HepG2 (cell line): Measurements from ENCODE around the gene ZNF638. TPM values are rescaled to one million over a fixed set of nuclear protein-coding genes. Genes with fewer than 3 reads are reported as not detected.
A peak's percentile ranks its signal among the peaks of the same experiment; 100 is the strongest.

Experiments used
- AGO1 ChIP-seq: fragments of 200-400 bp; formaldehyde crosslinking; IDR thresholded peaks from 2 replicates; pipeline ENCODE4 v1.6.1; 2017; ENCODE audit warnings: mild to moderate bottlenecking, low read depth, low read length, moderate library complexity; ENCODE audit not compliant: poor library complexity, severe bottlenecking
- CHD2 ChIP-seq: IDR thresholded peaks from 2 replicates; pipeline ENCODE4 v1.6.1; 2011; ENCODE audit warnings: low read depth, low read length, improper control_type of control experiment
- FOXA1 ChIP-seq, 2 experiments: fragments of 450-650 bp in 1 of 2; sonication (generic) in 1 of 2; formaldehyde crosslinking in 1 of 2; IDR thresholded peaks; 2 replicates each; pipeline versions ENCODE4 v1.4.0 to v1.6.1; 2016 to 2020; ENCODE audit warnings: missing genetic modification reagents in 1 of 2
- HNRNPK ChIP-seq: fragments of 200-400 bp; formaldehyde crosslinking; IDR thresholded peaks from 2 replicates; pipeline ENCODE4 v1.6.1; 2018; ENCODE audit warnings: low read length, low read depth, moderate library complexity, mild to moderate bottlenecking; ENCODE audit not compliant: poor library complexity, severe bottlenecking
- JUND ChIP-seq: sonication (generic); formaldehyde crosslinking; IDR thresholded peaks from 2 replicates; pipeline ENCODE4 v1.8.0; 2022; ENCODE audit warnings: mild to moderate bottlenecking, missing genetic modification reagents
- MIER2 ChIP-seq: IDR thresholded peaks from 2 replicates; pipeline ENCODE4 v1.6.1; 2016; ENCODE audit warnings: missing biosample characterization, missing genetic modification reagents
- MYC ChIP-seq: sonication (generic); formaldehyde crosslinking; IDR thresholded peaks from 2 replicates; pipeline ENCODE4 v1.9.0; 2021; ENCODE audit warnings: missing genetic modification reagents, borderline replicate concordance
- NFIC ChIP-seq: IDR thresholded peaks from 2 replicates; pipeline ENCODE4 v1.6.1; 2012; ENCODE audit warnings: mild to moderate bottlenecking, low read length, inconsistent platforms
- NRL ChIP-seq: sonication (generic); formaldehyde crosslinking; IDR thresholded peaks from 2 replicates; pipeline ENCODE4 v1.5.0; 2020; ENCODE audit warnings: missing genetic modification reagents, mild to moderate bottlenecking, moderate library complexity, borderline replicate concordance
- RAD21 ChIP-seq: fragments of 450-650 bp; formaldehyde crosslinking; IDR thresholded peaks from 2 replicates; pipeline ENCODE4 v1.5.0; 2020; ENCODE audit warnings: mild to moderate bottlenecking
- STAT6 ChIP-seq: sonication (generic); formaldehyde crosslinking; IDR thresholded peaks from 2 replicates; pipeline ENCODE4 v1.4.0; 2020; ENCODE audit warnings: missing genetic modification reagents, mild to moderate bottlenecking, borderline replicate concordance
- ZBTB44 ChIP-seq: sonication (generic); formaldehyde crosslinking; IDR thresholded peaks from 2 replicates; pipeline ENCODE4 v1.4.0; 2020; ENCODE audit warnings: missing genetic modification reagents
- ZEB1 ChIP-seq: IDR thresholded peaks from 2 replicates; pipeline ENCODE4 v1.6.1; 2012; ENCODE audit warnings: mild to moderate bottlenecking, low read depth, inconsistent platforms; ENCODE audit not compliant: insufficient replicate concordance
- ZFP90 ChIP-seq: sonication (generic); formaldehyde crosslinking; IDR thresholded peaks from 2 replicates; pipeline ENCODE4 v1.8.0; 2022; ENCODE audit warnings: missing genetic modification reagents, mild to moderate bottlenecking, inconsistent platforms, borderline replicate concordance
- ZFY ChIP-seq: sonication (generic); formaldehyde crosslinking; IDR thresholded peaks from 2 replicates; pipeline ENCODE4 v1.4.0; 2020; ENCODE audit warnings: missing genetic modification reagents
- ZNF143 ChIP-seq: sonication (generic); formaldehyde crosslinking; IDR thresholded peaks from 2 replicates; pipeline ENCODE4 v1.4.0; 2020; ENCODE audit warnings: missing genetic modification reagents
- ZNF275 ChIP-seq: sonication (generic); formaldehyde crosslinking; IDR thresholded peaks from 2 replicates; pipeline ENCODE4 v1.8.0; 2022; ENCODE audit warnings: missing genetic modification reagents, mild to moderate bottlenecking, inconsistent platforms, borderline replicate concordance
- ZNF550 ChIP-seq: sonication (generic); formaldehyde crosslinking; IDR thresholded peaks from 2 replicates; pipeline ENCODE4 v1.4.0; 2020; ENCODE audit warnings: mild to moderate bottlenecking, missing genetic modification reagents, borderline replicate concordance
- ZNF567 ChIP-seq: sonication (generic); formaldehyde crosslinking; IDR thresholded peaks from 2 replicates; pipeline ENCODE4 v1.8.1; 2023; ENCODE audit warnings: mild to moderate bottlenecking, missing genetic modification reagents, borderline replicate concordance
- ZNF616 ChIP-seq: sonication (generic); formaldehyde crosslinking; IDR thresholded peaks from 2 replicates; pipeline ENCODE4 v1.5.0; 2020; ENCODE audit warnings: low read depth, mild to moderate bottlenecking, missing genetic modification reagents
- ZNF704 ChIP-seq: sonication (generic); formaldehyde crosslinking; IDR thresholded peaks from 2 replicates; pipeline ENCODE4 v1.8.1; 2023; ENCODE audit warnings: mild to moderate bottlenecking, inconsistent platforms, moderate library complexity, missing genetic modification reagents, borderline replicate concordance
- polyA plus RNA-seq, 8 experiments: library from polyadenylated mRNA; depleted of rRNA in 3 of 8; stranded (reverse) in 7 of 8; unstranded in 1 of 8; fragments of >200 nt; fragmentation: Illumina TruSeq in 4 of 8; extraction: Trizol in 4 of 8; gene quantifications; 2 replicates each; pipeline versions ENCODE4 v1.2.1 to v1.2.3, GENCODE V29; 2011 to 2016; ENCODE audit warnings: low read depth in 4 of 8, missing spikeins in 1 of 8, mixed read lengths in 1 of 8; ENCODE audit not compliant: insufficient read depth in 1 of 8
- total RNA-seq, 5 experiments: library from RNA; depleted of rRNA; stranded (reverse); fragments of >200 nt; fragmentation: Illumina TruSeq; extraction: Trizol; gene quantifications; 2 replicates each; pipeline ENCODE4 v1.2.3, GENCODE V29; 2016; ENCODE audit warnings: low read depth in 1 of 5

ZNF638 gene
- total and polyA plus RNA-seq, 2 of the 13 experiments (the other 11 are each of a cell fraction or from before 2014, with no cell fraction given), result 92.7 to 144 TPM

- TF ChIP-seq STAT6 (CRISPR knock-in tag) (0 out of 2 replicates have a peak, but pooled peaks have one; percentile 13), ZEB1 (no peak), JUND (CRISPR knock-in tag) (no peak), RAD21 (CRISPR knock-in tag) (peak; percentile 48), ZNF550 (CRISPR knock-in tag) (0 out of 2 replicates have a peak, but pooled peaks have one; percentile 72), ZNF616 (CRISPR knock-in tag) (no peak), ZNF567 (CRISPR knock-in tag) (peak; percentile 21; the same call in 1 of the 2 replicates), AGO1 (no peak), CHD2 (0 out of 2 replicates have a peak, but pooled peaks have one; percentile 34), ZNF143 (no peak; the same call in 1 of the 2 replicates), ZFY (CRISPR knock-in tag) (peak; percentile 93), ZFP90 (CRISPR knock-in tag) (no peak), HNRNPK (peak; percentile 73), ZNF275 (CRISPR knock-in tag) (peak; percentile 22), ZBTB44 (CRISPR knock-in tag) (no peak), FOXA1 (IDR thresholded peaks at IDR 0.05) (no peak), FOXA1 (CRISPR knock-in tag; IDR thresholded peaks at IDR 0.05) (peak; percentile 47; the same call in 1 of the 2 replicates), MYC (CRISPR knock-in tag) (peak; percentile 80; the same call in 1 of the 2 replicates), NFIC (no peak), ZNF704 (CRISPR knock-in tag) (0 out of 2 replicates have a peak, but pooled peaks have one; percentile 12), NRL (CRISPR knock-in tag) (peak; percentile 37; the same call in 1 of the 2 replicates), MIER2 (peak; percentile 50; the same call in 1 of the 2 replicates)
Measured at GRCh38 chr2:71331581-71332434, at the start of gene ZNF638 (continued).
